MM.1S (cell line): Measurements from ENCODE around the gene BCL10.

ENCODE experiments used
- DNase-seq: peaks from one replicate; pipeline ENCODE4 v3.0.0-alpha.2; 2015
- H2AFZ ChIP-seq: fragments of 300-600 bp; sonication (generic); 2 replicates; pipeline ENCODE4 v1.6.0; 2016; ENCODE audit warnings: antibody characterized with exemption, low read length
- H3F3A ChIP-seq: fragments of 300-600 bp; sonication (generic); 2 replicates; pipeline ENCODE4 v1.6.1; 2016; ENCODE audit warnings: mild to moderate bottlenecking, antibody characterized with exemption, low read length, moderate library complexity, mixed read lengths; ENCODE audit not compliant: insufficient read depth
- H3K27ac ChIP-seq: fragments of 300-600 bp; sonication (generic); 2 replicates; pipeline ENCODE4 v1.5.1; 2016; ENCODE audit warnings: mild to moderate bottlenecking, low read length
- H3K27me3 ChIP-seq: fragments of 300-600 bp; sonication (generic); replicated peaks from 2 replicates; pipeline ENCODE4 v1.6.0; 2016; ENCODE audit warnings: low read length; ENCODE audit not compliant: insufficient read depth
- H3K36me3 ChIP-seq: fragments of 300-600 bp; sonication (generic); replicated peaks from 2 replicates; pipeline ENCODE4 v1.6.1; 2016; ENCODE audit warnings: mild to moderate bottlenecking, low read length, mixed read lengths; ENCODE audit not compliant: insufficient read depth
- H3K4me1 ChIP-seq: fragments of 300-600 bp; sonication (generic); 2 replicates; pipeline ENCODE4 v1.6.1; 2016; ENCODE audit warnings: low read length, mixed read lengths
- H3K4me2 ChIP-seq: fragments of 300-600 bp; sonication (generic); 2 replicates; pipeline ENCODE4 v1.6.0; 2016; ENCODE audit warnings: low read depth, low read length
- H3K4me3 ChIP-seq: fragments of 300-600 bp; sonication (generic); 2 replicates; pipeline ENCODE4 v1.5.1; 2016; ENCODE audit warnings: low read length, mixed read lengths
- H3K79me2 ChIP-seq: fragments of 300-600 bp; sonication (generic); 2 replicates; pipeline ENCODE4 v1.6.1; 2016; ENCODE audit warnings: mixed run types, low read length, mixed read lengths
- H3K9ac ChIP-seq: fragments of 300-600 bp; sonication (generic); 2 replicates; pipeline ENCODE4 v1.6.1; 2016; ENCODE audit warnings: low read length, mixed read lengths
- H3K9me2 ChIP-seq: fragments of 300-600 bp; sonication (generic); replicated peaks from 2 replicates; pipeline ENCODE4 v1.6.1; 2016; ENCODE audit warnings: mild to moderate bottlenecking, low read length, mixed read lengths; ENCODE audit not compliant: insufficient read depth
- H3K9me3 ChIP-seq: fragments of 300-600 bp; sonication (generic); replicated peaks from 2 replicates; pipeline ENCODE4 v1.6.1; 2016; ENCODE audit warnings: mild to moderate bottlenecking, low read length, mixed read lengths; ENCODE audit not compliant: insufficient read depth
- H4K20me1 ChIP-seq: fragments of 300-600 bp; sonication (generic); 2 replicates; pipeline ENCODE4 v1.6.1; 2016; ENCODE audit warnings: mild to moderate bottlenecking, low read length, moderate library complexity, mixed read lengths; ENCODE audit not compliant: insufficient read depth
- EZH2 ChIP-seq: fragments of 300-600 bp; sonication (generic); optimal IDR thresholded peaks from 2 replicates; pipeline ENCODE3; 2017; ENCODE audit warnings: low read depth, mild to moderate bottlenecking, antibody characterized with exemption, low read length, mixed read lengths
- EZH2phosphoT487 ChIP-seq: fragments of 300-600 bp; sonication (generic); IDR thresholded peaks from 2 replicates; pipeline ENCODE4 v1.6.1; 2018; ENCODE audit warnings: antibody characterized with exemption, low read length
- TF ChIP-seq, protein P1 (sequence below): fragments of 300-600 bp; sonication (generic); IDR thresholded peaks from 2 replicates; pipeline ENCODE4 v1.5.1; 2016; ENCODE audit warnings: antibody characterized with exemption, low read length, mixed read lengths

Gene BCL10

DNA sequence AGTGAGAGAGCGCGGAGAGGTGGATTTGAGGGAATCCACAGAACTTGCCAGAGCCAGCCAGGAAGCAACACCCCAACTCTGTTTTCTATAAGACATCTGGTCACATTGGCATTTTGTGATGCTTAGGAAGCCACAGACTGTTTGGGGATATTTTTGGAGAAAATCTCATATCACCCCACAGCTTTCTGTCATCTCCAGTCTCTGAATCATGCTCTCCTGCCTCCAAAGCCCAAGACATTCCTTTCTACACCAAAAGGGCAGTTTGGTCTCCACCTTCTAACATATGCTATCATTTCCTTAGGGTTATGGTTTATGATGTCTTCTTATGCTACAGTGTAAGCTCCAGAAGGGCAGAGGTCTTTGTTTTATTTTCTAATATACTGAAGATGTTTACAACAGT, 14.4 kb upstream of the BCL10 start:
- Histone ChIP-seq H3K4me1 (no peaks in the 10 kb centered on the region), H3K9me3 (no peaks in the 10 kb centered on the region), H3K9me2 (no peaks in the 10 kb centered on the region), H3K36me3 (no peaks in the 10 kb centered on the region), H3K27ac (no peak overlapping the region), H2AFZ (no peak overlapping the region), H3K9ac (no peak overlapping the region), H3F3A (no peaks in the 10 kb centered on the region), H4K20me1 (no peaks in the 10 kb centered on the region), H3K4me2 (no peak overlapping the region), H3K27me3 (no peaks in the 10 kb centered on the region), H3K4me3 (no peak overlapping the region), H3K79me2 (no peaks in the 10 kb centered on the region)
- TF ChIP-seq, protein P1, sequence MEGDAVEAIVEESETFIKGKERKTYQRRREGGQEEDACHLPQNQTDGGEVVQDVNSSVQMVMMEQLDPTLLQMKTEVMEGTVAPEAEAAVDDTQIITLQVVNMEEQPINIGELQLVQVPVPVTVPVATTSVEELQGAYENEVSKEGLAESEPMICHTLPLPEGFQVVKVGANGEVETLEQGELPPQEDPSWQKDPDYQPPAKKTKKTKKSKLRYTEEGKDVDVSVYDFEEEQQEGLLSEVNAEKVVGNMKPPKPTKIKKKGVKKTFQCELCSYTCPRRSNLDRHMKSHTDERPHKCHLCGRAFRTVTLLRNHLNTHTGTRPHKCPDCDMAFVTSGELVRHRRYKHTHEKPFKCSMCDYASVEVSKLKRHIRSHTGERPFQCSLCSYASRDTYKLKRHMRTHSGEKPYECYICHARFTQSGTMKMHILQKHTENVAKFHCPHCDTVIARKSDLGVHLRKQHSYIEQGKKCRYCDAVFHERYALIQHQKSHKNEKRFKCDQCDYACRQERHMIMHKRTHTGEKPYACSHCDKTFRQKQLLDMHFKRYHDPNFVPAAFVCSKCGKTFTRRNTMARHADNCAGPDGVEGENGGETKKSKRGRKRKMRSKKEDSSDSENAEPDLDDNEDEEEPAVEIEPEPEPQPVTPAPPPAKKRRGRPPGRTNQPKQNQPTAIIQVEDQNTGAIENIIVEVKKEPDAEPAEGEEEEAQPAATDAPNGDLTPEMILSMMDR = no peak
- TF ChIP-seq EZH2phosphoT487 = no peak
- TF ChIP-seq EZH2 = no peak
- DNase-seq = no peak

DNA sequence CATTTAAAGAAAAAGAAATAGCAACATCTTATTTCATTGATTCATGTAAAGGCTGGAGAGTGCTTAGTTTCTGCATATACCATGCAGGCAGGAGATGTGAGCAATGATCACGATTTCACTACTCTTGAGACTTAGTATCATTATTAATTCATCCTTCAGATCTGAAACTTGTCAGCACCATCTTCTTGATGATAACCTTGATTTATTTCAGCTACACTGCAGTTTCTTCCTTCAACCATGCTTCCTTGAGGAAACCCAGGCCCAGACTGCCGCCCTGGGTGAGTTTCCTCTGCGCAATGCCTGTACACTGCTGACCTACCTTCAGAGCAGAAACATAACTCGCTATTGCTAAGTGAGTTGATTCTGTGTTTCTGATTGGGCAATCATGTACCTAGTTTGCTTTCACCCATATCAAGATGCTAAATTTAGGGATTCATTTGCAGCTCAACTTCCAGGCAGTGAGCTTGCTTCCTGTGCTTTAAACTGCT, 13.5 kb upstream of the BCL10 start:
- Histone ChIP-seq H3K27me3 (no peaks in the 10 kb centered on the region), H3K4me2 (no peak overlapping the region), H3K9me2 (no peaks in the 10 kb centered on the region), H3F3A (no peaks in the 10 kb centered on the region), H4K20me1 (no peaks in the 10 kb centered on the region), H3K4me1 (no peaks in the 10 kb centered on the region), H2AFZ (no peak overlapping the region), H3K79me2 (no peaks in the 10 kb centered on the region), H3K27ac (no peak overlapping the region), H3K9me3 (no peaks in the 10 kb centered on the region), H3K9ac (no peak overlapping the region), H3K36me3 (no peaks in the 10 kb centered on the region), H3K4me3 (no peak overlapping the region)
- no peak for DNase-seq
- TF ChIP-seq EZH2 = no peak
- TF ChIP-seq, protein P1 = no peak
- no peak for TF ChIP-seq EZH2phosphoT487

DNA sequence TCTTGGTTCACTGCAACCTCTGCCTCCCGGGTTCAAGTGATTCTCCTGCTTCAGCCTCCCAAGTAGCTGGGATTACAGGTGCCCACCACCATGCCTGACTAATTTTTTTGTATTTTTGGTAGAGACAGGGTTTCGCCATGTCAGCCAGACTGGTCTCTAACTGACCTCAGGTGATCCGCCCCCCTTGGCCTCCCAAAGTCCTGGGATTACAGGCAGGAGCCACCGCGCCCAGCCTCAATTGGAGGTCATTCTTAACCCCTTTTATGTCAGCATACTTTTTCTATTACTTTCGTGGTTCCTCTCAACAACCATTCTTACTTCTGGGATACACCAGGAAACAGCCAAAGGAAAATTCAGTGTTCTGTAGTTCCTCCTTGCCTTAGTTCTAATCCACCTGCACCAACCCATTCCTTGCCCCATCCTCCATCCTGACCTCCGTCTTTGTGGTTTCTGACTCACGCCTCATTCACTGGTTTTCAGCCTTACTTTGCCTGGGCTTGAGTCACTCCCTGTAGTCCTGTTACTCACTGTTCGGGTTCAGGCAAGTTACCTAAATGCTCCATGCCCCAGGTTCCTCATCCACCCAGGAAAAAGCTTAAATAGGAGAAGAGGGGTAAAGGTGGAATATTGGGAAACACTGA, 12.9 kb upstream of the BCL10 start:
- H3K4me3 ChIP-seq = no peak overlapping the region
- H3K9me3 ChIP-seq = no peaks in the 10 kb centered on the region
- no peak for DNase-seq
- no peaks in the 10 kb centered on the region for H3K79me2 ChIP-seq
- H2AFZ ChIP-seq = no peak overlapping the region
- no peaks in the 10 kb centered on the region for H3K27me3 ChIP-seq
- H3K9ac ChIP-seq = no peak overlapping the region
- H3K36me3 ChIP-seq = no peaks in the 10 kb centered on the region
- no peak overlapping the region for H3K27ac ChIP-seq
- no peaks in the 10 kb centered on the region for H3K4me1 ChIP-seq
- H4K20me1 ChIP-seq = no peaks in the 10 kb centered on the region
- TF ChIP-seq EZH2 = no peak
- TF ChIP-seq EZH2phosphoT487 = no peak
- TF ChIP-seq, protein P1 = no peak
- no peak overlapping the region for H3K4me2 ChIP-seq
- no peaks in the 10 kb centered on the region for H3K9me2 ChIP-seq
- H3F3A ChIP-seq = no peaks in the 10 kb centered on the region
